Measurements from ENCODE around the gene SLC9A8.

Gene SLC9A8

GRCh38 chr20:49888212-49889000 lies 75.8 kb downstream of the SLC9A8 start (continued):
- TF ChIP-seq CTCF (tag by site-specific recombination; IDR thresholded peaks at IDR 0.05): peak; percentile 85
- peak; percentile 76; the same call in 1 of the 2 replicates for TF ChIP-seq ZNF561 (tag by site-specific recombination; IDR thresholded peaks at IDR 0.05; ENCODE audit: borderline replicate concordance)
- peak; percentile 15; the same call in 1 of the 2 replicates for TF ChIP-seq ZBTB44 (tag by site-specific recombination; IDR thresholded peaks at IDR 0.05)
- TF ChIP-seq ZNF248 (tag by site-specific recombination; IDR thresholded peaks at IDR 0.05): no peak
- TF ChIP-seq ZSCAN16 (tag by site-specific recombination; IDR thresholded peaks at IDR 0.05): peak; percentile 94
- TF ChIP-seq ZNF571 (tag by site-specific recombination; IDR thresholded peaks at IDR 0.05): no peak
- TF ChIP-seq ZNF654 (tag by site-specific recombination; IDR thresholded peaks at IDR 0.05; ENCODE audit: low read depth): peak; percentile 90
- no peak for TF ChIP-seq PBX3 (CRISPR knock-in tag; IDR thresholded peaks at IDR 0.05)
- TF ChIP-seq ZBTB17 (tag by site-specific recombination; IDR thresholded peaks at IDR 0.05): 0 out of 2 replicates have a peak, but pooled peaks have one; percentile 26
- peak; percentile 55; the same call in 1 of the 2 replicates for TF ChIP-seq FEZF1 (tag by site-specific recombination; IDR thresholded peaks at IDR 0.05)
- TF ChIP-seq ZNF16 (tag by site-specific recombination; IDR thresholded peaks at IDR 0.05; ENCODE audit: low read depth): no peak
- no peak for TF ChIP-seq ZNF121 (tag by site-specific recombination; IDR thresholded peaks at IDR 0.05)
- TF ChIP-seq SCRT1 (tag by site-specific recombination; IDR thresholded peaks at IDR 0.05; ENCODE audit: borderline replicate concordance): no peak
- peak; percentile 17; the same call in 1 of the 2 replicates for TF ChIP-seq GLIS1 (tag by site-specific recombination; IDR thresholded peaks at IDR 0.05)
- peak; percentile 35; the same call in 1 of the 2 replicates for TF ChIP-seq GLIS2 (tag by site-specific recombination; IDR thresholded peaks at IDR 0.05)

GRCh38 chr20:49889001-49889934 lies 76.6 kb downstream of the SLC9A8 start:
- Histone ChIP-seq H3K4me3 (ENCODE audit: low read depth, low read length) (no peak overlapping the region), H3K4me1 (ENCODE audit: control insufficient read depth, insufficient read depth, low read length) (no peaks in the 10 kb centered on the region), H3K9me3 (ENCODE audit: control insufficient read depth, insufficient read depth, low read depth, low read length) (no peaks in the 10 kb centered on the region), H3K36me3 (ENCODE audit: control insufficient read depth in 2 of 2, insufficient read depth in 1 of 2, low read length in 2 of 2) (peaks cover 0 to 40% of the 10 kb centered on the region in 2 experiments; a peak in 1 of 3 replicates), H3K27ac (ENCODE audit: extremely low read depth, low read depth, low read length) (no peak overlapping the region)
- ChIA-PET POLR2A (interaction anchor here (0.6 to 1.1 kb wide), 2 partner anchors 277 to 278 kb away, joined by 3 to 4 read pairs; no protein-coding TSS in a partner anchor), CTCF (interaction anchor here (0.6 to 4.6 kb wide), 28 partner anchors 8 to 910 kb away, joined by 3 to 56 read pairs (median 4); no protein-coding TSS in a partner anchor)
- TF ChIP-seq ZNF292 (tag by site-specific recombination; IDR thresholded peaks at IDR 0.05; ENCODE audit: borderline replicate concordance, low read depth) (no peak), ZNF138 (tag by site-specific recombination; IDR thresholded peaks at IDR 0.05; ENCODE audit: borderline replicate concordance) (no peak), ZNF518A (tag by site-specific recombination; conservative IDR thresholded peaks at IDR 0.05; ENCODE audit: low read depth) (no peak), ZNF146 (tag by site-specific recombination; IDR thresholded peaks at IDR 0.05) (no peak), ZNF114 (tag by site-specific recombination; IDR thresholded peaks at IDR 0.05) (no peak), ZNF692 (tag by site-specific recombination; IDR thresholded peaks at IDR 0.05) (no peak), ZNF558 (tag by site-specific recombination; IDR thresholded peaks at IDR 0.05) (no peak), ZNF529 (tag by site-specific recombination; IDR thresholded peaks at IDR 0.05; ENCODE audit: insufficient replicate concordance) (no peak)

Data from HEK293 (cell line).